ENCODE results near the gene GNA14.

DNA sequence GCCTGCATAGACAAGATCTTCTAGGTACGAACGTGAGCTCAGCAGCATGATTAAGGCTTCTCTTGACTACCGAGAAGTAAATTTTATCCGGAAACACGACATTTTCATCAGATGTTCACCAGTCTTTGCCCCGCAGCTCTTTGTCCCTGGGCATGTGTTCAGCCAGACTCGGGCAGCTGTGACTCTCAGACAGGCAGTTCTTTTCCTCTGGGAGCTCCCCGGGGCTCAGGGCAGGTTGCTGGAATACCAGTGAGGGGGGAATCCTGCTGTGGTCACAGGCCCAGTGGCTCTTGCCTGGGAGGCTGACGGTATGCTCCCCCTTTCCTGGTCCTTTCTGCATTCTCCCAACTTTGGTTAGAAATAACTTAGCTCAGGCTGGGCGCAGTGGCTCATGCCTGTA lies 186.1 kb downstream of the GNA14 start:
- TF ChIP-seq, protein P1, sequence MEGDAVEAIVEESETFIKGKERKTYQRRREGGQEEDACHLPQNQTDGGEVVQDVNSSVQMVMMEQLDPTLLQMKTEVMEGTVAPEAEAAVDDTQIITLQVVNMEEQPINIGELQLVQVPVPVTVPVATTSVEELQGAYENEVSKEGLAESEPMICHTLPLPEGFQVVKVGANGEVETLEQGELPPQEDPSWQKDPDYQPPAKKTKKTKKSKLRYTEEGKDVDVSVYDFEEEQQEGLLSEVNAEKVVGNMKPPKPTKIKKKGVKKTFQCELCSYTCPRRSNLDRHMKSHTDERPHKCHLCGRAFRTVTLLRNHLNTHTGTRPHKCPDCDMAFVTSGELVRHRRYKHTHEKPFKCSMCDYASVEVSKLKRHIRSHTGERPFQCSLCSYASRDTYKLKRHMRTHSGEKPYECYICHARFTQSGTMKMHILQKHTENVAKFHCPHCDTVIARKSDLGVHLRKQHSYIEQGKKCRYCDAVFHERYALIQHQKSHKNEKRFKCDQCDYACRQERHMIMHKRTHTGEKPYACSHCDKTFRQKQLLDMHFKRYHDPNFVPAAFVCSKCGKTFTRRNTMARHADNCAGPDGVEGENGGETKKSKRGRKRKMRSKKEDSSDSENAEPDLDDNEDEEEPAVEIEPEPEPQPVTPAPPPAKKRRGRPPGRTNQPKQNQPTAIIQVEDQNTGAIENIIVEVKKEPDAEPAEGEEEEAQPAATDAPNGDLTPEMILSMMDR (IDR thresholded peaks at IDR 0.05), result no peak
- no peak for TF ChIP-seq POLR2A (IDR thresholded peaks at IDR 0.05)
